ENCODE results near the gene F2.

DNA sequence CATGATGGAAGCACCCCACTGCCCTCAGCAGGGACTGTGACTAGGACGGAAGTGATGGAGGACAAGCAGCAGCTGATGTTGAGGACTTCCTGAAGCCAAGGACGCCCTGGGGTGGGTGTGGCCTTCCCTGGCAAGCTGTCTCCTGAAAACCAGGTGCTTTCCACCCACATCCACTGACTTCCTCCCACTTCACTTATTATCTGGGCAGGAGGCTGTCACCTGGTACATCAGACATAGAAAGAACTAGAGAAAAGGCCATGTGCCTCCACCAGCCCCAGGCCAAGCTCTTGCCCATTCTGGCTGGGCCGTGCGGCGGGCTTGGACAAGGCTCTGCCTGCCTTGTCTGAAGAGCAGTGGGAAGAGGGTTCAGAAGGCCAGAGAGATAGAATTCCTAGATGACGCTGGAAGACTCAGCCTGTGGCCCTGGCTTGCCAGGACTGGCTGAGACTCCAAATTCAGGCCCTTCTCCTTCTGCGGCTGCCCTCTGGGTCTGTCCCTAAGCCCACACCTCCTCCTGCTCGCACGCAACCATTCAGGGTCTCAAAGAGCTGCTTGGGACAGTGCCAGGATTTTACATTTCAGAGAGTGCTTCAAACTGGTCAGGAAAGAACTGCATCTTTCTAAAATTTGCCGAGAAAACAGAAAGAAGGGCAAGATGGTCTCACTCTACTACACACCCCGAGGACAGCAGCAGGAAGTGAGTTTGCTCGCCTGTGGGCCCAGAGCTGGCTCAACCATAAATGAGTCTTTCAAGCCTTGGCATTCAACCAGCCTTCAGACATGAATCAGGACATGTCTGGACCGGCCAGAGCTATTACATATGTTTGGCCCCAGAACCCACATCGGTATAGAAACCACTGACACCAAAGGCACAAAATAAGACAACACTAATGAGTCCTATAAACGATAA, 31.9 kb upstream of the F2 start:
- TF ChIP-seq POLR2A (IDR thresholded peaks at IDR 0.05; ENCODE audit: low read length) (no peak), GATA1 (IDR thresholded peaks at IDR 0.05; ENCODE audit: low read depth, low read length) (no peak)
